Measurements from ENCODE around the gene GSS. TPM values are rescaled to one million over a fixed set of nuclear protein-coding genes. Genes with fewer than 3 reads are reported as not detected.

GSS gene
- polyA plus RNA-seq, 1 experiment, result 71.6 TPM

GRCh38 chr20:34895465-34895864, 60.1 kb downstream of the GSS start:
- DNase-seq (ENCODE audit: low read depth, low spot score), result no peak
- H3K4me3 ChIP-seq (ENCODE audit: low read depth, low read length), result no peak overlapping the region
- H3K9me3 ChIP-seq (ENCODE audit: control insufficient read depth, insufficient read depth, low read length), result no peaks in the 10 kb centered on the region; the same call in 1 of the 2 replicates
- no peaks in the 10 kb centered on the region for H3K27me3 ChIP-seq (ENCODE audit: control insufficient read depth, insufficient read depth, low read length)
- H3K27ac ChIP-seq (ENCODE audit: low read depth, low read length), result no peak overlapping the region
- ChIA-PET POLR2A (no interaction called here), CTCF (no interaction called here)
- TF ChIP-seq, protein P1, sequence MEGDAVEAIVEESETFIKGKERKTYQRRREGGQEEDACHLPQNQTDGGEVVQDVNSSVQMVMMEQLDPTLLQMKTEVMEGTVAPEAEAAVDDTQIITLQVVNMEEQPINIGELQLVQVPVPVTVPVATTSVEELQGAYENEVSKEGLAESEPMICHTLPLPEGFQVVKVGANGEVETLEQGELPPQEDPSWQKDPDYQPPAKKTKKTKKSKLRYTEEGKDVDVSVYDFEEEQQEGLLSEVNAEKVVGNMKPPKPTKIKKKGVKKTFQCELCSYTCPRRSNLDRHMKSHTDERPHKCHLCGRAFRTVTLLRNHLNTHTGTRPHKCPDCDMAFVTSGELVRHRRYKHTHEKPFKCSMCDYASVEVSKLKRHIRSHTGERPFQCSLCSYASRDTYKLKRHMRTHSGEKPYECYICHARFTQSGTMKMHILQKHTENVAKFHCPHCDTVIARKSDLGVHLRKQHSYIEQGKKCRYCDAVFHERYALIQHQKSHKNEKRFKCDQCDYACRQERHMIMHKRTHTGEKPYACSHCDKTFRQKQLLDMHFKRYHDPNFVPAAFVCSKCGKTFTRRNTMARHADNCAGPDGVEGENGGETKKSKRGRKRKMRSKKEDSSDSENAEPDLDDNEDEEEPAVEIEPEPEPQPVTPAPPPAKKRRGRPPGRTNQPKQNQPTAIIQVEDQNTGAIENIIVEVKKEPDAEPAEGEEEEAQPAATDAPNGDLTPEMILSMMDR (IDR thresholded peaks at IDR 0.05; ENCODE audit: low read depth, low read length), result no peak

GRCh38 chr20:34894723-34895122, 60.9 kb downstream of the GSS start:
- Histone ChIP-seq H3K9me3 (ENCODE audit: control insufficient read depth, insufficient read depth, low read length) (no peaks in the 10 kb centered on the region; the same call in 1 of the 2 replicates), H3K27me3 (ENCODE audit: control insufficient read depth, insufficient read depth, low read length) (no peaks in the 10 kb centered on the region), H3K27ac (ENCODE audit: low read depth, low read length) (no peak overlapping the region), H3K4me3 (ENCODE audit: low read depth, low read length) (no peak overlapping the region)
- no peak for DNase-seq (ENCODE audit: low read depth, low spot score)
- ChIA-PET CTCF (interaction anchor here (0.9 kb wide), 1 partner anchor 202 kb away, joined by 3 read pairs; no protein-coding TSS in a partner anchor), POLR2A (no interaction called here)
- TF ChIP-seq, protein P1 (IDR thresholded peaks at IDR 0.05; ENCODE audit: low read depth, low read length), result no peak

DNA sequence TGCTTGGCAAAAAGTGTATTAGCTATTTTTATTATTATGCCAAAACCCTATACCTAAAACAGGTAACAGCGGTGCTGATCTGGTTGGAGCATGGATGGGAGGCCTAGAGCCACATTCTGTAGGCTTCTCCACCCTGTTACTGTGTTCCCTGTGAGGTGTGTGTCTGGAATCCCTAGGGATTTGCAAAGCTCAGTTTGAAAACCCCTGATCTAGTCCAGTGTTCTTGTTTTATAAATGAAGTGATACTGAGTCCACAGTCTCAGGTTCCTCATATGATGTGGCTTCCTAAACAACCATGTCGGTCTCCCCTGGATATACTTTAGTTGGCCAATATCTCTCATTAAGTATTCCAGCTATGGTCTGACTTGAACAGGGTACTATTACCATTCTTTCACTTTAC, 62.9 kb downstream of the GSS start:
- POLR2A ChIA-PET, result interaction anchor here (0.6 kb wide), 1 partner anchor 12 kb away, joined by 13 read pairs; no protein-coding TSS in a partner anchor
- CTCF ChIA-PET, result interaction anchor here (1.1 kb wide), 1 partner anchor 203 kb away, joined by 3 read pairs; no protein-coding TSS in a partner anchor

GRCh38 chr20:34891166-34892062, 64.2 kb downstream of the GSS start:
- TF ChIP-seq, protein P1 (IDR thresholded peaks at IDR 0.05; ENCODE audit: low read depth, low read length), result no peak
- no peak overlapping the region for H3K4me3 ChIP-seq (ENCODE audit: low read depth, low read length)
- H3K9me3 ChIP-seq (ENCODE audit: control insufficient read depth, insufficient read depth, low read length), result no peaks in the 10 kb centered on the region
- H3K27ac ChIP-seq (ENCODE audit: low read depth, low read length), result no peak overlapping the region
- DNase-seq (ENCODE audit: low read depth, low spot score), result no peak
- no peaks in the 10 kb centered on the region for H3K27me3 ChIP-seq (ENCODE audit: control insufficient read depth, insufficient read depth, low read length)
- ChIA-PET CTCF (interaction anchor here (0.9 to 1.1 kb wide), 3 partner anchors 11 to 205 kb away, joined by 3 to 4 read pairs (median 3); partner anchors contain the start of genes GSS and MYH7B), POLR2A (no interaction called here)

More for the DNA sequence above, 62.9 kb downstream of the GSS start:
- H3K27ac ChIP-seq (ENCODE audit: low read depth, low read length), result no peak overlapping the region
- TF ChIP-seq, protein P1 (IDR thresholded peaks at IDR 0.05; ENCODE audit: low read depth, low read length), result no peak
- H3K9me3 ChIP-seq (ENCODE audit: control insufficient read depth, insufficient read depth, low read length), result no peaks in the 10 kb centered on the region
- H3K4me3 ChIP-seq (ENCODE audit: low read depth, low read length), result no peak overlapping the region
- no peak for DNase-seq (ENCODE audit: low read depth, low spot score)
- H3K27me3 ChIP-seq (ENCODE audit: control insufficient read depth, insufficient read depth, low read length), result no peaks in the 10 kb centered on the region

DNA sequence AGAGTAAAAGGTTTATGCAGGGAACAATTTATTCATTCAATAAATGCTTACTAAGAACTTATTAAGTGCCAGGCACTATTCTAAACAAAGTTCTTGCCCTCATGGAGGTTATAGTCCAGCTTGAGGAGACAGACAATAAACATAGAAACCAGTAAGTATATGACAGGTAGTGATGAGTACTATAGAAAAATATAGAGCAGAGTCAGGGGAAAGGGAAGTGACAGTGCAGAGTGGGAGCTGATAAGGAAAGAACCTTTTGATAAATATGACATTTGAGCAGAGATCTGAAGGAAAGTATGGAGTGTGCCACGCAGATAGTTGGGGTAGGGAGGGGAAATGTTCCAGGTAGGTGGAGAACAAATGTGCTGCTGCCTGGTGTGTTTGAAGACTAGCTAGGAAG, 67.1 kb downstream of the GSS start:
- CTCF ChIA-PET, result interaction anchor here (1.5 kb wide), 1 partner anchor 14 kb away, joined by 8 read pairs; no protein-coding TSS in a partner anchor
- DNase-seq (ENCODE audit: low read depth, low spot score), result no peak
- POLR2A ChIA-PET, result no interaction called here

More for the DNA sequence above, 67.1 kb downstream of the GSS start:
- Histone ChIP-seq H3K4me3 (ENCODE audit: low read depth, low read length) (no peak overlapping the region), H3K9me3 (ENCODE audit: control insufficient read depth, insufficient read depth, low read length) (no peaks in the 10 kb centered on the region), H3K27ac (ENCODE audit: low read depth, low read length) (no peak overlapping the region), H3K27me3 (ENCODE audit: control insufficient read depth, insufficient read depth, low read length) (no peaks in the 10 kb centered on the region)
- TF ChIP-seq, protein P1 (IDR thresholded peaks at IDR 0.05; ENCODE audit: low read depth, low read length), result no peak

Data from AG04450 (cell line).